Right atrium auricular region (tissue), 2 donors: Measurements from ENCODE around the gene REPS2. TPM values are rescaled to one million over a fixed set of nuclear protein-coding genes. Genes with fewer than 3 reads are reported as not detected.

ENCODE experiments used
- DNase-seq: peaks from one replicate; pipeline ENCODE4 v3.0.0-alpha.2; 2019; ENCODE audit warnings: low spot score
- H3K27ac ChIP-seq, 2 donors: fragments of 200-600 bp; sonication (generic); 1 replicate in 1 of 2; 2 replicates in 1 of 2; pipeline ENCODE4 v1.5.1; 2016 to 2019
- H3K27me3 ChIP-seq, 2 donors: fragments of 200-600 bp; sonication (generic); one replicate each; pipeline versions ENCODE4 v1.5.1 to v1.6.0; 2017 to 2019
- H3K36me3 ChIP-seq: fragments of 200-600 bp; sonication (generic); one replicate; pipeline ENCODE4 v1.5.1; 2016
- H3K4me1 ChIP-seq, 2 donors: fragments of 200-600 bp; sonication (generic); one replicate each; pipeline versions ENCODE4 v1.5.1 to v1.6.0; 2017 to 2019
- H3K4me3 ChIP-seq, 2 donors: fragments of 200-600 bp; sonication (generic); 1 replicate in 1 of 2; 2 replicates in 1 of 2; pipeline ENCODE4 v1.5.1; 2017 to 2019; ENCODE audit warnings: mild to moderate bottlenecking in 1 of 2, moderate library complexity in 1 of 2
- H3K9me3 ChIP-seq, 2 donors: fragments of 200-600 bp; sonication (generic); one replicate each; pipeline ENCODE4 v1.5.1; 2019
- total RNA-seq, 2 donors: library from RNA; depleted of rRNA; stranded (reverse); fragments of >200 nt; gene quantifications; one replicate each; pipeline ENCODE4 v1.1.0, GENCODE V29; 2016
- TF ChIP-seq, protein P1 (sequence below), 2 donors: fragments of 200-600 bp; sonication (generic); IDR thresholded peaks; one replicate each; pipeline ENCODE4 v1.5.1; 2019; ENCODE audit warnings: antibody characterized with exemption in 2 of 2

The REPS2 gene
- total RNA-seq, 2 donors from 2014 or later, result 6.2 to 14.1 TPM

DNA sequence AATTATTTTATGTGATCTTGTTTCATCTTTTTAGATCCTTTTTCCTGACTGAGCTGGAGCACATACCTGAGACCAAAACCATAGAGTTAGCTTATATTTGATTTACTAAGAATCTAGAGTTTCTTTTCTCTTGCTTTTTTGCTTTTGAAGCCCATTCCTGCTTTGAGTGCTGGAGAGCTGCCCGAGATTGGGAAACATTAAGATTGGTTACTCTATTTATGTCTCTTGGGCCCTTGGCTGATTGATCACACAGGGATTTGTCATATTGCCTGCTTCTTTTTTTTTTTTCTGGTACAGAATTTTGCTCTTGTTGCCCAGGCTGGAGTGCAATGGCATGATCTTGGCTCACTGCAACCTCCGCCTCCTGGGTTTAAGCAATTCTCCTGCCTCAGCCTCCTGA is 73.9 kb downstream of the REPS2 start:
- Histone ChIP-seq H3K4me1 (no peaks in the 10 kb centered on the region), H3K27ac (no peak overlapping the region), H3K27me3 (no peaks in the 10 kb centered on the region), H3K36me3 (no peaks in the 10 kb centered on the region), H3K9me3 (no peaks in the 10 kb centered on the region), H3K4me3 (no peak overlapping the region)
- TF ChIP-seq, protein P1, sequence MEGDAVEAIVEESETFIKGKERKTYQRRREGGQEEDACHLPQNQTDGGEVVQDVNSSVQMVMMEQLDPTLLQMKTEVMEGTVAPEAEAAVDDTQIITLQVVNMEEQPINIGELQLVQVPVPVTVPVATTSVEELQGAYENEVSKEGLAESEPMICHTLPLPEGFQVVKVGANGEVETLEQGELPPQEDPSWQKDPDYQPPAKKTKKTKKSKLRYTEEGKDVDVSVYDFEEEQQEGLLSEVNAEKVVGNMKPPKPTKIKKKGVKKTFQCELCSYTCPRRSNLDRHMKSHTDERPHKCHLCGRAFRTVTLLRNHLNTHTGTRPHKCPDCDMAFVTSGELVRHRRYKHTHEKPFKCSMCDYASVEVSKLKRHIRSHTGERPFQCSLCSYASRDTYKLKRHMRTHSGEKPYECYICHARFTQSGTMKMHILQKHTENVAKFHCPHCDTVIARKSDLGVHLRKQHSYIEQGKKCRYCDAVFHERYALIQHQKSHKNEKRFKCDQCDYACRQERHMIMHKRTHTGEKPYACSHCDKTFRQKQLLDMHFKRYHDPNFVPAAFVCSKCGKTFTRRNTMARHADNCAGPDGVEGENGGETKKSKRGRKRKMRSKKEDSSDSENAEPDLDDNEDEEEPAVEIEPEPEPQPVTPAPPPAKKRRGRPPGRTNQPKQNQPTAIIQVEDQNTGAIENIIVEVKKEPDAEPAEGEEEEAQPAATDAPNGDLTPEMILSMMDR (IDR thresholded peaks at IDR 0.05), result no peak
- no peak for DNase-seq

- DNase-seq, result no peak
- no peaks in the 10 kb centered on the region for H3K27me3 ChIP-seq
- no peaks in the 10 kb centered on the region for H3K36me3 ChIP-seq
- H3K4me1 ChIP-seq, result no peaks in the 10 kb centered on the region
- TF ChIP-seq, protein P1 (IDR thresholded peaks at IDR 0.05), result no peak
- no peak overlapping the region for H3K27ac ChIP-seq
- no peaks in the 10 kb centered on the region for H3K9me3 ChIP-seq
- no peak overlapping the region for H3K4me3 ChIP-seq
Measured at GRCh38 chrX:17020851-17021821, 74.7 kb downstream of the REPS2 start.

- Histone ChIP-seq H3K4me1 (no peaks in the 10 kb centered on the region), H3K4me3 (no peak overlapping the region), H3K36me3 (no peaks in the 10 kb centered on the region), H3K27me3 (no peaks in the 10 kb centered on the region), H3K27ac (no peak overlapping the region), H3K9me3 (no peaks in the 10 kb centered on the region)
- TF ChIP-seq, protein P1 (IDR thresholded peaks at IDR 0.05), result no peak
- no peak for DNase-seq
Measured at GRCh38 chrX:17021851-17022604, 75.6 kb downstream of the REPS2 start.

GRCh38 chrX:17023661-17024060 is 77.2 kb downstream of the REPS2 start:
- TF ChIP-seq, protein P1 (IDR thresholded peaks at IDR 0.05), result no peak
- no peaks in the 10 kb centered on the region for H3K36me3 ChIP-seq
- H3K27ac ChIP-seq, result no peak overlapping the region
- H3K4me1 ChIP-seq, result no peaks in the 10 kb centered on the region
- H3K9me3 ChIP-seq, result no peaks in the 10 kb centered on the region
- no peaks in the 10 kb centered on the region for H3K27me3 ChIP-seq
- H3K4me3 ChIP-seq, result no peak overlapping the region
- DNase-seq, result no peak

GRCh38 chrX:17024886-17025285 is 78.4 kb downstream of the REPS2 start:
- Histone ChIP-seq H3K27ac (no peak overlapping the region), H3K4me1 (no peaks in the 10 kb centered on the region), H3K27me3 (no peaks in the 10 kb centered on the region), H3K36me3 (no peaks in the 10 kb centered on the region), H3K9me3 (no peaks in the 10 kb centered on the region), H3K4me3 (no peak overlapping the region)
- TF ChIP-seq, protein P1 (IDR thresholded peaks at IDR 0.05), result no peak
- DNase-seq, result no peak
